OCI-LY3 (cell line): ENCODE data around the gene CAPN7.
"Not testable (repeated sequence)": the region's sequence is repeated elsewhere in the genome, so short reads cannot be mapped to it uniquely, and the experiment has no call there.

ENCODE experiments used
- H2AFZ ChIP-seq: fragments of 200-600, 300-600 bp; shearing (Covaris generic); 2 replicates; pipeline ENCODE4 v1.6.0; 2014; ENCODE audit warnings: antibody characterized with exemption, low read depth, low read length
- H3K27ac ChIP-seq: fragments of 200-600, 300-600 bp; sonication (generic); 2 replicates; pipeline ENCODE4 v1.5.1; 2014; ENCODE audit warnings: mild to moderate bottlenecking, low read length, moderate library complexity, mixed read lengths
- H3K27me3 ChIP-seq: fragments of 200-600, 300-600 bp; sonication (generic); 2 replicates; pipeline ENCODE4 v1.6.1; 2014; ENCODE audit warnings: low read depth, low read length, mixed read lengths
- H3K36me3 ChIP-seq: fragments of 200-600, 300-600 bp; sonication (generic); replicated peaks from 2 replicates; pipeline ENCODE3; 2014; ENCODE audit warnings: low read depth, low read length, mixed read lengths
- H3K4me1 ChIP-seq: fragments of 300-600, 200-600 bp; sonication (generic); 2 replicates; pipeline ENCODE4 v1.6.1; 2014; ENCODE audit warnings: low read length, mixed read lengths
- H3K4me2 ChIP-seq: fragments of 200-600, 300-600 bp; sonication (generic); 2 replicates; pipeline ENCODE4 v1.6.1; 2014; ENCODE audit warnings: low read length, mixed read lengths
- H3K4me3 ChIP-seq: fragments of 300-600, 200-600 bp; sonication (generic); 2 replicates; pipeline ENCODE4 v1.5.1; 2014; ENCODE audit warnings: antibody characterized with exemption, mild to moderate bottlenecking, low read length, moderate library complexity
- H3K79me2 ChIP-seq: fragments of 300-600, 200-600 bp; shearing (Covaris generic); 2 replicates; pipeline ENCODE4 v1.6.1; 2014; ENCODE audit warnings: mild to moderate bottlenecking, low read length, mixed read lengths
- H3K9ac ChIP-seq: fragments of 300-600, 200-600 bp; shearing (Covaris generic); 2 replicates; pipeline ENCODE4 v1.6.0; 2014; ENCODE audit warnings: mild to moderate bottlenecking, low read length, moderate library complexity
- H3K9me3 ChIP-seq: fragments of 200-600, 300-600 bp; shearing (Covaris generic); 2 replicates; pipeline ENCODE4 v1.6.1; 2014; ENCODE audit warnings: low read length, mixed read lengths; ENCODE audit not compliant: insufficient read depth
- H4K20me1 ChIP-seq: fragments of 200-600, 300-600 bp; sonication (generic); 2 replicates; pipeline ENCODE4 v1.6.1; 2016; ENCODE audit warnings: low read length, mixed read lengths; ENCODE audit not compliant: insufficient read depth
- EZH2phosphoT487 ChIP-seq: fragments of 200-600 bp; shearing (Covaris generic); IDR thresholded peaks from 2 replicates; pipeline ENCODE4 v1.6.1; 2018; ENCODE audit warnings: antibody characterized with exemption, mixed run types, low read depth
- TF ChIP-seq, protein P1 (sequence below): fragments of 200-600, 300-600 bp; sonication (generic); IDR thresholded peaks from 2 replicates; pipeline ENCODE4 v1.5.1; 2014; ENCODE audit warnings: antibody characterized with exemption, low read length, low read depth

Gene CAPN7

DNA sequence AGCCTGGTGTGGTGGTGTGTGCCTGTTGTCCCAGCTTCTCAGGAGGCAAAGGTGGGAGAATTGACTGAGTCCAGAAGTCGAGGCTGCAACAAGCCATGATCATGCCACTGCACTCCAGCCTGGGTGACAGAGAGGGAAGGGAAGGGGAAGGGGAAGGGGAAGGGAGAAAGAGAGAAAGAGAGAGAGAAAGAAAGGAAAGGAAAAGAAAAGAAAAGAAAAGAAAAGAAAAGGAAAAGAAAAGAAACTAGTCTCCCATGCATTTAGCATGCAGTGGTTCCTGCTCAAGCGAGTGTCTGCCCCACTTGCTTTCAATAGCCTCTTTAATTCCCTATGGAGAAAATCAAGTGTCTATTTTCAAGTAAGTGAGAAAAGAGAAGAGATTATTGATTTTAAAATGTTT, 20.6 kb upstream of the CAPN7 start:
- no peaks in the 10 kb centered on the region for H3K9me3 ChIP-seq
- no peak overlapping the region for H3K9ac ChIP-seq
- peaks cover 12% of the 10 kb centered on the region for H3K4me1 ChIP-seq
- no peak overlapping the region for H3K27ac ChIP-seq
- H4K20me1 ChIP-seq = no peaks in the 10 kb centered on the region
- H2AFZ ChIP-seq = no peak overlapping the region
- H3K79me2 ChIP-seq = no peaks in the 10 kb centered on the region
- H3K4me3 ChIP-seq = no peak overlapping the region
- H3K36me3 ChIP-seq = no peaks in the 10 kb centered on the region
- H3K27me3 ChIP-seq = 0 out of 2 replicates have a peak, but pooled peaks cover 5% of the 10 kb centered on the region
- H3K4me2 ChIP-seq = no peak overlapping the region
- TF ChIP-seq, protein P1, sequence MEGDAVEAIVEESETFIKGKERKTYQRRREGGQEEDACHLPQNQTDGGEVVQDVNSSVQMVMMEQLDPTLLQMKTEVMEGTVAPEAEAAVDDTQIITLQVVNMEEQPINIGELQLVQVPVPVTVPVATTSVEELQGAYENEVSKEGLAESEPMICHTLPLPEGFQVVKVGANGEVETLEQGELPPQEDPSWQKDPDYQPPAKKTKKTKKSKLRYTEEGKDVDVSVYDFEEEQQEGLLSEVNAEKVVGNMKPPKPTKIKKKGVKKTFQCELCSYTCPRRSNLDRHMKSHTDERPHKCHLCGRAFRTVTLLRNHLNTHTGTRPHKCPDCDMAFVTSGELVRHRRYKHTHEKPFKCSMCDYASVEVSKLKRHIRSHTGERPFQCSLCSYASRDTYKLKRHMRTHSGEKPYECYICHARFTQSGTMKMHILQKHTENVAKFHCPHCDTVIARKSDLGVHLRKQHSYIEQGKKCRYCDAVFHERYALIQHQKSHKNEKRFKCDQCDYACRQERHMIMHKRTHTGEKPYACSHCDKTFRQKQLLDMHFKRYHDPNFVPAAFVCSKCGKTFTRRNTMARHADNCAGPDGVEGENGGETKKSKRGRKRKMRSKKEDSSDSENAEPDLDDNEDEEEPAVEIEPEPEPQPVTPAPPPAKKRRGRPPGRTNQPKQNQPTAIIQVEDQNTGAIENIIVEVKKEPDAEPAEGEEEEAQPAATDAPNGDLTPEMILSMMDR = no peak
- no peak for TF ChIP-seq EZH2phosphoT487

DNA sequence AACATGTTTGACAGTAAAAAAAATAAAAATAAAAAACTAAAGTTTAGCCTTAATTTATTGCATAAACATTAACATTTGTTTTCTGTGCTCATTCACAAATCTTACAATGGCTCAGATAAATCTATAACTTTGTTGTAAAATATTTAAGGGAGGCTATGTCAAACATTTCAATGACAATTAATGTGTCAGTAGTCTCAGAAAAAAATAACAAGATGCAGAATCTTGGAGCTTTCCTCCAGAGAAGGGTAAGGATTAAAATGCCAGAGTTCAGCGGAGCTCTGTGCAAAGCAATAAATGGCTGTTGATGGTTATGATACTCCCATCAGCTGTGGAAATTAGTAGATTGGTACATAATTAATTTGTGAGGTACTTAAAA, 20.0 kb upstream of the CAPN7 start:
- Histone ChIP-seq H3K9me3 (no peaks in the 10 kb centered on the region), H3K27me3 (no peaks in the 10 kb centered on the region), H3K27ac (no peak overlapping the region), H3K4me1 (peaks cover 5% of the 10 kb centered on the region), H3K36me3 (no peaks in the 10 kb centered on the region), H3K4me2 (peak overlapping the region; percentile 64), H2AFZ (peak overlapping the region; percentile 52), H3K4me3 (peak overlapping the region; percentile 64), H3K79me2 (no peaks in the 10 kb centered on the region), H3K9ac (peak overlapping the region; percentile 33), H4K20me1 (no peaks in the 10 kb centered on the region)
- TF ChIP-seq, protein P1 = no peak
- no peak for TF ChIP-seq EZH2phosphoT487

DNA sequence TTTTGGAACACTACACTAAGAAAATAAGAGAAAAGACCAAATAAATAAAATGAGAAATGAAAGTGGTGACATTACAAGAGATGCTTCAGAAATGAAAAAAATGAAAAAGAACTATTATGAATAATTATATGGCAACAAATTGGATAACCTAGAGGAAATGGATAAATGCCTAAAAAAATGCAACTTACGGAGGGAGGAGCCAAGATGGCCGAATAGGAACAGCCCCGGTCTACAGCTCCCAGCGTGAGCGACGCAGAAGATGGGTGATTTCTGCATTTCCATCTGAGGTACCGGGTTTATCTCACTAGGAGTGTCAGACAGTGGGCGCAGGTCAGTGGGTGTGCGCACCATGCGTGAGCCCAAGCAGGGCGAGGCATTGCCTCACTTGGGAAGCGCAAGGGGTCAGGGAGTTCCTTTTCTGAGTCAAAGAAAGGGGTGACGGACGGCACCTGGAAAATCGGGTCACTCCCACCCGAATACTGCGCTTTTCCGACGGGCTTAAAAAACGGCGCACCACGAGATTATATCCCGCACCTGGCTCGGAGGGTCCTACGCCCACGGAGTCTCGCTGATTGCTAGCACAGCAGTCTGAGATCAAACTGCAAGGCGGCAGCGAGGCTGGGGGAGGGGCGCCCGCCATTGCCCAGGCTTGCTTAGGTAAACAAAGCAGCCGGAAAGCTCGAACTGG, 19.4 kb upstream of the CAPN7 start:
- Histone ChIP-seq H2AFZ (peak overlapping the region; percentile 52), H3K9ac (peak overlapping the region; percentile 33), H3K4me3 (peak overlapping the region; percentile 64), H3K4me2 (peak overlapping the region; percentile 64)
- H3K79me2 ChIP-seq, H3K27ac ChIP-seq, H3K9me3 ChIP-seq, H3K4me1 ChIP-seq, H3K27me3 ChIP-seq, H4K20me1 ChIP-seq, H3K36me3 ChIP-seq: not testable (repeated sequence)

DNA sequence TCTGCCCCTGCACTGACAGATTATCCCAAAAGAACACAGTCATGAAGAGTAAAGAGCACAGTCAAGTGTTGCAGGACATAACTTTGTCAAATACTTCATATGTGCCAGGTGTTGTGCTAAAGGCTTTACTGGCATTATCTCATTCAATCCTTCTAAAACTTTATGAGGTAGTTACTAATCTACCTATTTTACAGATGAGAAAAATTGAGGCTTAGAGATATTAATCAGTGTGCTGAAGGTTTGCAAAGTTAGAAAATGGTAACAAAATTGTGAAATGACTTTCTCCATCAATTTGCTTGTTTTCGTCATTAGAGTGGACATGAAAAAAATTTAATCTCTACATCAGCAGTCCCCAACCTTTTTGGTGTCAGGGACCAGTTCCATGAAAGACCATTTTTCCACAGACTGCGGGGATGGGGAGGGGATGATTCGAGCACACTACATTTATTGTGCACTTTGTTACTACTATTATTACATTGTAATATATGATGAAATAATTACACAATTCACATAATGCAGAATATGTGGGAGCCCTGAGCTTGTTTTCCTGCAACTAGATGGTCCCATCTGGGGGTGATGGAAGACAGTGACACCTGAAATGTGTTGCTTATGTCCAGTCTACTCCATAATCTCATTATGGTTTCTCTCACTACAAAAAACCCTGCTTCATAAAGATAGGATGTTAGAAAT, 8.6 kb upstream of the CAPN7 start:
- TF ChIP-seq, protein P1 = no peak
- no peak for TF ChIP-seq EZH2phosphoT487
- Histone ChIP-seq H3K27me3 (peaks cover 4% of the 10 kb centered on the region; the same call in 1 of the 2 replicates), H3K4me2 (no peak overlapping the region), H2AFZ (no peak overlapping the region), H3K27ac (no peak overlapping the region), H3K9ac (no peak overlapping the region), H3K79me2 (no peaks in the 10 kb centered on the region), H3K4me3 (no peak overlapping the region), H3K36me3 (no peaks in the 10 kb centered on the region), H3K4me1 (no peaks in the 10 kb centered on the region), H3K9me3 (no peaks in the 10 kb centered on the region), H4K20me1 (no peaks in the 10 kb centered on the region)
